Ovary (tissue), 9 donors: ENCODE data around the gene PKD1L1. TPM values are rescaled to one million over a fixed set of nuclear protein-coding genes. Genes with fewer than 3 reads are reported as not detected.
A peak's percentile ranks its signal among the peaks of the same experiment; 100 is the strongest.

Source experiments
- DNase-seq, 5 donors: peaks; one replicate each; pipeline ENCODE4 v3.0.0-alpha.2; 2019 to 2020
- H3K27ac ChIP-seq, 2 donors: fragments of 200-600 bp; one replicate each; pipeline versions ENCODE4 v1.5.1 to v1.8.0; 2019 to 2022
- H3K27me3 ChIP-seq: fragments of 200-600 bp; one replicate; pipeline ENCODE4 v1.8.0; 2022
- H3K36me3 ChIP-seq: fragments of 200-600 bp; sonication (generic); one replicate; pipeline ENCODE4 v1.5.1; 2019
- H3K4me1 ChIP-seq: one replicate; pipeline ENCODE4 v1.8.1; 2013; ENCODE audit warnings: mild to moderate bottlenecking, moderate library complexity; ENCODE audit not compliant: insufficient read depth
- H3K4me3 ChIP-seq: fragments of 200-600 bp; sonication (generic); one replicate; pipeline ENCODE4 v1.5.1; 2017
- H3K9me3 ChIP-seq, 2 donors: fragments of 200-600 bp in 1 of 2; sonication (generic) in 1 of 2; one replicate each; pipeline versions ENCODE4 v1.5.1 to v1.8.1; 2013 to 2019; ENCODE audit warnings: mild to moderate bottlenecking in 1 of 2, moderate library complexity in 1 of 2
- CTCF ChIP-seq, 3 donors: fragments of 450-650 bp in 2 of 3; fragments of 200-600 bp in 1 of 3; IDR thresholded peaks; one replicate each; pipeline versions ENCODE4 v1.5.1 to v1.8.0; 2016 to 2022; ENCODE audit warnings: antibody characterized with exemption in 3 of 3, mild to moderate bottlenecking in 1 of 3
- EP300 ChIP-seq: sonication (generic); formaldehyde crosslinking; IDR thresholded peaks from one replicate; pipeline ENCODE4 v1.6.1; 2017; ENCODE audit warnings: antibody characterized with exemption
- POLR2A ChIP-seq: fragments of 450-650 bp; IDR thresholded peaks from one replicate; pipeline ENCODE4 v1.6.1; 2017; ENCODE audit warnings: antibody characterized with exemption, mild to moderate bottlenecking, moderate library complexity
- WGBS, 3 donors: extraction: QIAGEN DNeasy Blood & Tissue Kit in 1 of 3; methylation state at CpG; one replicate each; pipeline versions ENCODE4 v1.1.5 to v1.1.7; 2013 to 2017; 5-methylcytosine and 5-hydroxymethylcytosine counted together
- intact Hi-C, 4 donors: fragments of 100-400 bp; cut with DNase I; formaldehyde crosslinking; loops; one replicate each; pipeline versions ENCODE4 v1.11.0 to v1.15.1; 2022 to 2023
- polyA plus RNA-seq, 2 donors: library from polyadenylated mRNA; stranded (reverse); fragments of 200-250 nt in 1 of 2; fragments of 350-450 nt in 1 of 2; fragmentation: Illumina TruSeq in 1 of 2; extraction: RNeasy Lipid Tissue Mini Kit (QIAGEN cat#74804) in 1 of 2; gene quantifications; one replicate each; pipeline ENCODE4 v1.2.3, GENCODE V29; 2013 to 2014
- total RNA-seq, 7 donors: library from RNA; depleted of rRNA in 2 of 7; stranded (reverse); fragments of >200 nt in 2 of 7; fragmentation: NEBNext Ultra II Directional in 3 of 7; extraction: Animal tissue kit (Norgen Biotek cat#: 25700) in 3 of 7; gene quantifications; one replicate each; pipeline versions ENCODE4 v1.1.0 to v1.2.4, GENCODE V29; 2016 to 2023
- donor health status: DM: no; HTN: no; CAD: no; lungs with moderate emphysema.
- donor health status: DM: no; HTN: no; CAD: no.
- donor health status: Bipolar disorder and iron deficiency.
- donor health status: DM: yes; HTN: yes; CAD: no.
- donor health status: DM: no; HTN: no; CAD: no.
- donor health status: DM: yes; HTN: yes; CAD: no.

Gene PKD1L1
- total and polyA plus RNA-seq, 9 donors, result 0.11 to 0.48 (median 0.22) TPM

GRCh38 chr7:47973739-47974138 lies 25.5 kb upstream of the PKD1L1 start:
- DNase-seq, result no peak
- no peak overlapping the region for H3K4me3 ChIP-seq
- H3K4me1 ChIP-seq, result peaks cover 4% of the 10 kb centered on the region
- intact Hi-C loops, result no loop called here
- TF ChIP-seq EP300, result no peak
- H3K27ac ChIP-seq, result no peak overlapping the region
- no peaks in the 10 kb centered on the region for H3K27me3 ChIP-seq
- 79 to 88% (median 85%) methylated on average over 1 of the region's 1 CpG for WGBS, 3 donors
- H3K9me3 ChIP-seq, result no peaks in the 10 kb centered on the region
- no peaks in the 10 kb centered on the region for H3K36me3 ChIP-seq

GRCh38 chr7:47970761-47971160 lies 22.5 kb upstream of the PKD1L1 start:
- Histone ChIP-seq H3K27ac (no peak overlapping the region), H3K9me3 (no peaks in the 10 kb centered on the region), H3K4me3 (no peak overlapping the region), H3K27me3 (no peaks in the 10 kb centered on the region), H3K36me3 (no peaks in the 10 kb centered on the region), H3K4me1 (no peaks in the 10 kb centered on the region)
- TF ChIP-seq EP300, result no peak
- no peak for TF ChIP-seq CTCF (IDR thresholded peaks at IDR 0.05)
- no peak for TF ChIP-seq POLR2A
- no peak for DNase-seq
- intact Hi-C loops, result no loop called here
- 7 to 23% (median 14%) methylated on average over 1 of the region's 1 CpG for WGBS, 3 donors

GRCh38 chr7:47968847-47969774 lies 20.8 kb upstream of the PKD1L1 start:
- Histone ChIP-seq H3K4me1 (no peaks in the 10 kb centered on the region), H3K27me3 (no peaks in the 10 kb centered on the region), H3K36me3 (no peaks in the 10 kb centered on the region), H3K27ac (no peak overlapping the region), H3K4me3 (no peak overlapping the region), H3K9me3 (no peaks in the 10 kb centered on the region)
- DNase-seq, result peak; percentile 25 to 64 (median 50)
- TF ChIP-seq EP300 (no peak), CTCF (IDR thresholded peaks at IDR 0.05) (peak in 2 of 3 donors; percentile 36 to 47)
- intact Hi-C loops, result no loop called here
- 51 to 66% (median 56%) methylated on average over 5 of the region's 5 CpGs for WGBS, 3 donors

- Histone ChIP-seq H3K4me3 (no peak overlapping the region), H3K27me3 (no peaks in the 10 kb centered on the region), H3K4me1 (no peaks in the 10 kb centered on the region), H3K36me3 (no peaks in the 10 kb centered on the region), H3K27ac (no peak overlapping the region), H3K9me3 (no peaks in the 10 kb centered on the region)
- intact Hi-C loops, result no loop called here
- WGBS, 3 donors, result 41 to 57% (median 52%) methylated on average over 2 of the region's 2 CpGs
- no peak for DNase-seq
- no peak for TF ChIP-seq POLR2A
- no peak for TF ChIP-seq EP300
- no peak for TF ChIP-seq CTCF (IDR thresholded peaks at IDR 0.05)
Measured at GRCh38 chr7:47967708-47968107, 19.4 kb upstream of the PKD1L1 start.

GRCh38 chr7:47967123-47967522 lies 18.9 kb upstream of the PKD1L1 start:
- Histone ChIP-seq H3K4me1 (no peaks in the 10 kb centered on the region), H3K4me3 (no peak overlapping the region), H3K27ac (no peak overlapping the region), H3K9me3 (no peaks in the 10 kb centered on the region), H3K36me3 (no peaks in the 10 kb centered on the region), H3K27me3 (no peaks in the 10 kb centered on the region)
- WGBS, 3 donors, result 90 to 94% (median 91%) methylated on average over 5 of the region's 5 CpGs
- no peak for DNase-seq
- TF ChIP-seq POLR2A (no peak), EP300 (no peak), CTCF (IDR thresholded peaks at IDR 0.05) (no peak)
- intact Hi-C loops, result no loop called here
